Renal cortical epithelial cell (primary cell): ENCODE measurements around the gene SIPA1. TPM values are rescaled to one million over a fixed set of nuclear protein-coding genes. Genes with fewer than 3 reads are reported as not detected.

Experiments
- DNase-seq: peaks from one replicate; pipeline ENCODE4 v3.0.0-alpha.2; 2011; ENCODE audit warnings: low read depth
- total RNA-seq: library from RNA; depleted of rRNA; stranded (reverse); fragments of >200 nt; gene quantifications from 2 replicates; pipeline ENCODE4 v1.2.3, GENCODE V29; 2014

The SIPA1 gene, protein sequence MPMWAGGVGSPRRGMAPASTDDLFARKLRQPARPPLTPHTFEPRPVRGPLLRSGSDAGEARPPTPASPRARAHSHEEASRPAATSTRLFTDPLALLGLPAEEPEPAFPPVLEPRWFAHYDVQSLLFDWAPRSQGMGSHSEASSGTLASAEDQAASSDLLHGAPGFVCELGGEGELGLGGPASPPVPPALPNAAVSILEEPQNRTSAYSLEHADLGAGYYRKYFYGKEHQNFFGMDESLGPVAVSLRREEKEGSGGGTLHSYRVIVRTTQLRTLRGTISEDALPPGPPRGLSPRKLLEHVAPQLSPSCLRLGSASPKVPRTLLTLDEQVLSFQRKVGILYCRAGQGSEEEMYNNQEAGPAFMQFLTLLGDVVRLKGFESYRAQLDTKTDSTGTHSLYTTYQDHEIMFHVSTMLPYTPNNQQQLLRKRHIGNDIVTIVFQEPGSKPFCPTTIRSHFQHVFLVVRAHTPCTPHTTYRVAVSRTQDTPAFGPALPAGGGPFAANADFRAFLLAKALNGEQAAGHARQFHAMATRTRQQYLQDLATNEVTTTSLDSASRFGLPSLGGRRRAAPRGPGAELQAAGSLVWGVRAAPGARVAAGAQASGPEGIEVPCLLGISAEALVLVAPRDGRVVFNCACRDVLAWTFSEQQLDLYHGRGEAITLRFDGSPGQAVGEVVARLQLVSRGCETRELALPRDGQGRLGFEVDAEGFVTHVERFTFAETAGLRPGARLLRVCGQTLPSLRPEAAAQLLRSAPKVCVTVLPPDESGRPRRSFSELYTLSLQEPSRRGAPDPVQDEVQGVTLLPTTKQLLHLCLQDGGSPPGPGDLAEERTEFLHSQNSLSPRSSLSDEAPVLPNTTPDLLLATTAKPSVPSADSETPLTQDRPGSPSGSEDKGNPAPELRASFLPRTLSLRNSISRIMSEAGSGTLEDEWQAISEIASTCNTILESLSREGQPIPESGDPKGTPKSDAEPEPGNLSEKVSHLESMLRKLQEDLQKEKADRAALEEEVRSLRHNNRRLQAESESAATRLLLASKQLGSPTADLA
- 16.8 and 29.1 TPM in 2 replicates for total RNA-seq

DNA sequence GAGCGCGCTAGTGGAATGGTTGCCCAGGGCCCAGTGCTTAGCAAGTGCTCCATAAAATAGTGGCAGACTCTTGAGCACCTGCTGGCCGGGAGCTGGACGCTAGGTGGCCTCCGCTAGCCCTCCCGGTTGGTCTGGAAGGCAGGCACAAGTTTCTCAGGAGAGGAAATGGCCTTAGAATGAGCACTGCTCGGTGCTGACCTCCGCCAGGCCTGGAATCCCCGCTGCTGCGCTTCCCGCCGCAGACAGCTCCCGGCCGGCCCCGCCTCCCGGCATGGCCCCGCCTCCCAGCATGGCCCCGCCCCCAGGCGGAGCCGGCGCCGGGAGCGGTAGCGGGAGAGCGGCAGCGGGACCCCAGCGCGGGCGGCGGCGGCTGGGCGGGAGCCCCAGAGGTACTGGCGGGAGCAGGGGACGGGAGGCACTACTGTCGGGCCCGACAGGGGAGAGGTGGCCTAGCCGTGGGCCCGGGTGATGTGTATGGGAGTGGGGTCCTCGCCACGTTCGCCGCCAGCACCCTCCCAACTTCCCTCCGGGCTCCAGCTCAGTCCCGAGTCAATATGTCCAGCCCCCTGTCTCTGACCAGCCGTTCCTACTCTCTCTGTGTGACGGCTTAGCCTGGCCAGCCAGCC, at the start of gene SIPA1:
TSS of gene SIPA1 (plus strand) at position 308 of the 626 bp plus-strand sequence. CDS start 2,821 bp downstream, outside the sequence.
- peak; percentile 91 for DNase-seq

DNA sequence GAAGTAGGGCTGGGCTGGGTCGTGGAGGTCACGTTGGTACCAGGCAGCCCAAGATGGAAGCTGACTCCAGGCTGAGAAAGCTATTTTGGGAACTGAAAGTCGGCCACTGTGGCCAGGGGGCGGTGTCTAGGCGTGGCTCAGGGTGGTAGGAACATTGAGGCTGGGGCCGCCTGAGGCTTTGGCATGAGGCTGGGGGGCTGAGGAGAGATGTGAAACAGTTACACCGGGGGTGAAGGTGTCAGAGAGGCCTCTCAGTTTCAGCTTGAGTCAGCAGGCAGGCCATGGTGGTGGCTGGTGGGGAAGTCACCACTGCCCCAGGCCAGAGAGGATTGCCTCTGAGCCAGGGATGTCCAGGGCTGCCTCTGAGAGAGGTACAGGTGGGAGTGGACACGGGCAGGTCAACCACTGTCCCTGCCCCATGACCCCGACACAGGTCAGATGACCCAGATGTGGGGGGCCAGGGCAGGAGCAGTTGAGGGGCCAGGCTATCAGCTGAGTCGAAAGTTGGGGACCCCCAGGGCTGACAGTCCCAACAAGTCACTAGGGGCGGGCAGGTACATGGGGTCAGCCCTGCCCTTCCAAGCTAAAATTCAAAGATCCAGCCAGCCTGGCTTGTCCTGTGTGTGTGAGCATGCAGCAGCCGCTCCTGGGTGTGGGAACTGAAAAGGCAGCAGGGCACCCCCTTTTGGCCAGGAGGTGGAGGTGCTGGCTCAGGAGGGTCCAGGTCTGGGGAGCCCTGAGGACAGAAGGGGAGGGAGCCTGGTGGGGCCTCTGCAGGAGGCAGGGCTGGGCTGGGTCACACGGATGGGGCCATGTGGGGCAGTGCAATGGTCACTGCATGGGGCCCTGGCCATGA, 49.5 kb upstream of the SIPA1 start:
- peak; percentile 40 for DNase-seq

DNA sequence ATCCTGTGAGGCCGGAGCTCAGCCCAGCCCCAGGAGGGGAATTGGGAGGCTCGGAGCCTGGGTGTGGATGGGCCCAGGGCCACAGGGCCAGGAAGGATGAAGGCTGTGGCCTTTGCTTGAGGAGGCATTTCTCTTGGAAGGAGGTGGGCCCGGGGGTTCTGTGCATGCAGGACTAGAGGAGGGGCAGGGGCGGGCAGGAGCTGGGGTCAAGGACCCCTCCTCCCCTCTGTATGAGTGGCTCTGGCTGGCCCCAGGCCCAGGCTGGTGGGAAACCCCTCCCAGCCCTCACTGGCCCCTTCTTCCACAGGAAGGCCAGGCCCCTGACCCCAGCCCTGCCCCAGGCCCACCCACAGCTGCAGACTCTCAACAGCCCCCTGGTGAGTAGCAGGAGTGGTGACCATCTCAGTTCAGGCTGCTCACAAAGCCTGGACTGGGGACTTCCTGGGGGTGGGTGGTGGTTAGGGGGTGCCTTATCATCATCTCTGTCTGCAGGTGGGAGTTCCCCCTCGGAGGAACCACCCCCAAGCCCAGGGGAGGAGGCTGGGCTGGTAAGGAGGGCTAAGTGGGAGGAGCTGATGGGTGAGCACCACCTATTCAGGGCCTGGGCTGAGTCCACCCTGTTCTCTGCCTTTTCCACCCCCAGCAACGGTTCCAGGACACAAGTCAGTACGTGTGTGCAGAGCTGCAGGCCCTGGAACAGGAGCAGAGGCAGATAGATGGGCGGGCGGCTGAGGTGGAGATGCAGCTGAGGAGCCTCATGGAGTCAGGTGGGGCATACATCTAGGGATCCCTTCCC, 48.3 kb upstream of the SIPA1 start:
- no peak for DNase-seq

DNA sequence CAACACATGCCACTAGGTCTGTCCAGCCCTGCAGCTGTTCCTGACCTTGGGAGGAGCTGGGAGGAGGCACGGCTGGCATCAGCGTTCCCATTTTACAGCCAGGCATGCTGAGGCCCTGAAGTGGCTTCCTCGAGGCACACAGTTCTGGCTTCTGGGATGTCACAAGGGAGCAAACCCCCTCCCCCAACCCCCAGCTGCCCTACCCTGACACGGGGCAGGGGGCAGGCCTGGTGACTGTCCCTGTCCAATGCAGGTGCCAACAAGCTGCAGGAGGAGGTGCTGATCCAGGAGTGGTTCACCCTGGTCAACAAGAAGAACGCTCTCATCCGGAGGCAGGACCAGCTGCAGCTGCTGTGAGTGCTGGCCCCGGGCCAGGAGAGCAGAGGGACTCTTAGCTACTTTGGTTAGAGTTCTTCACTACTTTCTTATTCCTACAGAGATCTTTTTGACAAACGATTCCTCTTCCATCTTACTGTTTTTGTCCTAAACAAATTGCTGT, 47.6 kb upstream of the SIPA1 start:
- DNase-seq = no peak

DNA sequence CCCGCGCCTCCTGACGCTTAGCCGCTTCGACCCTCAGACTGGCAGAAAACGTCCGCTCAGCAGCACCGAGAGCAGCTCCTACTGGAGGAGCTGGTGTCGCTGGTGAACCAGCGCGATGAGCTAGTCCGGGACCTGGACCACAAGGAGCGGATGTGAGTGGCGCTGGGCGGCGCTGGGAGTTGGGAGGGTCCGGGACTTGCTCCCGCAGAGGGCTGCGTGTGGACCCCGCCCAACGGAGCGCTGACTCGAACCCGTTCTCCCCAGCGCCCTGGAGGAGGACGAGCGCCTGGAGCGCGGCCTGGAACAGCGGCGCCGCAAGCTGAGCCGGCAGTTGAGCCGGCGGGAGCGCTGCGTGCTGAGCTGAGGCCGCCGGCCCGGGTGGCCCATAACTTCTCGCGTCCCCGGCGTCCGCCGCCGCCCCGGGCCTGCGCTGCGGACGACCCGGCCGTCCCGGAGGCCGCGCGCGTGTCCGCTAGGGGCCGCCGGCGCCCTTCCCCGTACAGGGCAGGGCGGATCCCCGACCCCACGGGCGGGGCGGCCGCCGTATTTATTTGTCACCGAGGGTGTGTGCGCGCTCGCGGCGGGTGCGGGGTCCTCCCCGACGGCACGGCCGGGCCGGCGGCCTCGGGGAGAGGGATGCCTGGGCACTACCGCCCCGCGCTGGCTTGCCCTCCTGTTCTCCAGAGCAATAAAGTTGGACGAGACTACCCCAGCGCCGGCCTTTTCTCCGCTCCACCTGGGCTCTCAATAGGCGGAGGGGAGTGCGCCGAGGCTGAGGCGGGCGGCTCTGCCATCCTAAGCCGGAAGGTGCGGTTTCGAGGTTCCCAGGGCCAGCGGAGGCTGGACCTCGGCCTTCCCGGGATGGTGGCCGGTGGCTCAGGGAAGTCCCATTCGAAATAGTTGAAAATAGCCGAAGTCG, 45.7 kb upstream of the SIPA1 start:
- DNase-seq = peak; percentile 21

DNA sequence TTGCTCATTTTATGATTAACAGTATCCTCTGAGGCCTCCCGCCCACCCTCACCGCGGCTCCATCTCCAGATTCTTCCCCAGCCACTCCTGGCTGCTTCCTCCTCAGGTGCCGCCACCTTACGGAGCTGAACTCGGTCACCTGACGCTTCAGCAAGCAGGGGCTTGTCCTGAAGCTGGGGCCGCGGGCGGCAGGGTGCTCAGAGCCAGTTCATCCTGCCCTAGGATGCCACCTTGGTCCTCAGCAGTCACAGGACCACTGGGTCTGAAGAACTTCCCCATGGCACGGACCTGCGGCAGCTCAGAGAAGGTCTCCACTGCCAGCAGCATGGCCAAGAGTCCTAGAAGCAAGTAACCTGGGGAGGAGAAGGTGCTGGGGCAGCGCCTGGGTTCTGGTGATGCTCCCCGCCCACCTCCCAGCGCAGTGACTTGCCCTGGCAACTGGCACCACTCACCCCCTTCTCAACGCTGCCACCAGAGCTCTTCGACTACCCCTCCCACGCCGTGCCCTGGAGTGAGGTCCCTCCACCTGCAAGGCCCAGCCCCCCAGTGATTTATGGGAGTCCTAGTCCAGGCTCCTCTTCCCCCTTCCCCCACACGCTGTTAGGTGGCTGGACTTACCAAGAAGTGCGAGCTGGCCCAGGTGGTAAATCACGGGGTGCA, 44.9 kb upstream of the SIPA1 start:
- DNase-seq = no peak

DNA sequence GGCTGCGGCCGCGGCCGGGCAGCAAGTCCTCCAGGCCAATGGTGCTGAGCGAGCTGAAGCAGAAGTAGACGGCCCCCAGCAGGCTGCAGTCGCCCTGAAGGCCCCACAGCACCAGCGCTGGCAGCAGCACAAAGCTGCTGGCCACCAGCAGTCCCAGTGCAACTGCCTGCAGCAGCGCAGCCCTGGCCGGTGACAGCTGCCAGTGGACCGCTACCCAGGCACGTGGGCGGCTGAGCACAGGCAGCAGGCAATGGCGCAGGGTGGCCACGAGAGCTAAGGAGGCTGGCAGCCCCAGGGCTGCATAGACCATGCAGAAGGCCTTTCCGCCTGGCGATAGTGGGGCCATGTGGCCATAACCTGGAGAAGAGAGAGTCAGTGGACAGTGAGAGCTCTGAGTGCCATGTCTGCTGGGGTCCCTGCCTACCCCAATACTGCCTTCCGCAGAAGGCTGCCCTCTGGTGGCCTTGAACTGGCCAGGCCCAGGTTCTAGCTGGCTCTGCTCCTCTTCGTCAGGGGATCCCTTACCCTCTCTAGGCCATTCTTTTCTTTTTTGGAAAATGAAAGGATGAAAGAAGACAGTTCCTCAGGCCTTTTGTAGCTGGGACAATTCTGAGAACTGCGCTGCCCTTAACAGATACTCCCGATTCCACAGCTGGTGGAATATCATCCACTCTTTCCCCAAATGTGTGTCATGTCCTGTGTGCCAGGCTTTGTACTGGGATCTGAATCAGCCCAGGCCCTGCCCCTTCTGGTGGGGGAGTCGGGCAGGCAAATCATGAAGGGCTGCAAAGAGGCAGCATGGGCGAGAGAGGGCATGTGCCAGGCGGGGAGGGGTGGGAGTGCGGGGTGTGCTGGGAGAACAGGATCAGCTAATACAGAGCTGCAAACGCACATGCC, 44.1 kb upstream of the SIPA1 start:
- no peak for DNase-seq

DNA sequence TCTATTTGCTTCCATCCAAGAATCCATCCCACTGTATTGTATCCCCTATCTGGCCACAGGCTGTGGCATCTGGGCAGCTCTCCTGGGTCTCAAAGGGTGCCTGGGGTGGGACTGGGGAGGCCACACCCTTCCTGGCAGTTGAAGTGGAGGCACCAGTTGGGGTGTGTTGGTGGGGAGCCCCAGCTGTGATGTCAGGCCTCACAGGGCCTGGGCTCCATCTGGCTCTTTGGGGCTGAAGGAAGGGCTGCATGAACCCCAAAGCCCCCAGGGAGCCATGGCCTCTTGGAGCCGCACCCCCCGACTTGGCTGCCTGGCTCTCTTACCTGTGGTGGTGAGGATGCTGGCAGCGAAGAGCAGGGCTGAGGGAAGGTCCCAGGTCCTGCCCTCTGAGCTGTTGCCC, 42.8 kb upstream of the SIPA1 start:
- DNase-seq = no peak

DNA sequence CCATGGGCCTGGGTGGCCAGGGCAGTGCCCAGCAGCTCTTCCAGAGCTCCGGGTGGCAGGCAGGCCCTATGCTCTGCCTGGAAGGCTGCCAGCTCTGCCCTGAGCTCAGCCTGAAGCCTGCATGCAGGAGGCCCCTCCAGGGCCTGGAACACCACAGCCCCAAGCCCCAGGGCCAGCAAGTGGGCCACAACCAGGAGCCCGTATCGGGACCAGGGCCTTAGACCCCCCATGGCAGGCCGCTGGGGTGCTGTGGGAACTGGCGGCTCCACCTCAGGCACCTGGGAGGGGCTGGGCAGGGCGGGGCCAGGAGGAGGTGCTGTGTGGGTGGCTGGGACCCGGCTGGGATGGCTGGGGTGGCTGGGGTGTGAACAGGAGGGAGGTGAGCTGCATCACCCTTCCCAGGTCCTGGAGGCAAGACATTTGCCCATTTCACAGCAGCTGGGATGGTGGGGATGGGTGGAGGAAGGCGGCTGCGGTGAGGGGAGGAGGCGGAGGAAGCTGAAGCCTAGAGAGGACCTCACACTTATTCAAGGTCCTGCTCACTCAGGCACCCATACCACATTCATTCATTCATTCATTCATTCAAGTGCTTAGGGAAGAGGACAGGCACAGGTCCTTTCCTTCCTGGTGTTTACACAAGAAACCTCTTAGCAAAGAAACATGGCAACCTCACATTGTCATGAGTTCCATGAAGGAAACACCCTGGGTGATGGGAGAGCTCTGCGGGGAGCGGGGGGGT, 42.2 kb upstream of the SIPA1 start, which contains the start of gene KCNK7:
TSS of gene KCNK7 (minus strand) at position 258 of the 739 bp plus-strand sequence. CDS start at position 230, 28 bp downstream.
- no peak for DNase-seq

DNA sequence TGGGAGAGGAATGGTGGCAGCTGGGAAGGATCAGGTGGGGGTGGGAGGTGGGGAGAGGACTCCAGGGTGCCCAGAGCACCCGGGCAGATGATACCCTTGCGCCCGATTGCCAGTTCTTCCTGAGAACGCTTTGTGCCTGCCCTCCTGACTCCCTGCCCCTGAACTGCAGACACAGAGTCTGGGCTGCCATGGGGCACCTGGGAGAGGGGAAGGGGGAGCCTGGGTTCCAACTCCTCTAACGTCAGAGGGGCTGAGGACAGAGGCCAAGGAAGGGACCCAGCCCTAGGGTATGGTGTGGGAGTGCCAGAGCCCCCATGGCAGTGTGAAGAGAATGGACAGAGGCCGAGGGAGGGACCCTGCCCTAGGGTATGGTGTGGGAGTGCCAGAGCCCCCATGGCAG, 41.4 kb upstream of the SIPA1 start:
- DNase-seq = no peak

DNA sequence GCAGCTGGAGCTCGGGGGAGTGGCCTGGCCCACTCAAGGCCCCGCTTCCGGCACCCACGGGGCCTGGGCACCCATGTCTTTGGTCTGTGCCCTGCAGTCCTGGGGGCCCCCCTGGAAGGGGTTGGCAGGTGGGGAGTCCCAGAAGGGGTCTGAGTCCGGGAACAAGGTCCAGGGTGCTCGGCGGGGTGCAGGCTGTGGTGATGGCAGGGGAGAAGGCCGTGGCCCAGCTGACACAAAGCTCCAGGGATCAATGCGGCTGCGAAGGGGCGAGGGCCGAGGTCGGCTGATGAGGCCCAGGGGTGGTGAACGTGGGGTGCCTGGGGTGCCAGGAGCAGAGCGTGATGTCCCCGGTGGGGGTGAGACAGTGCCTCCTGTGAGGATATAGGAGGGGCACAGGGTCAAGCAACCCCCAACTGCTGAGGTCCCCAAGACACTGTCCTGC, 39.6 kb upstream of the SIPA1 start:
- DNase-seq = no peak

DNA sequence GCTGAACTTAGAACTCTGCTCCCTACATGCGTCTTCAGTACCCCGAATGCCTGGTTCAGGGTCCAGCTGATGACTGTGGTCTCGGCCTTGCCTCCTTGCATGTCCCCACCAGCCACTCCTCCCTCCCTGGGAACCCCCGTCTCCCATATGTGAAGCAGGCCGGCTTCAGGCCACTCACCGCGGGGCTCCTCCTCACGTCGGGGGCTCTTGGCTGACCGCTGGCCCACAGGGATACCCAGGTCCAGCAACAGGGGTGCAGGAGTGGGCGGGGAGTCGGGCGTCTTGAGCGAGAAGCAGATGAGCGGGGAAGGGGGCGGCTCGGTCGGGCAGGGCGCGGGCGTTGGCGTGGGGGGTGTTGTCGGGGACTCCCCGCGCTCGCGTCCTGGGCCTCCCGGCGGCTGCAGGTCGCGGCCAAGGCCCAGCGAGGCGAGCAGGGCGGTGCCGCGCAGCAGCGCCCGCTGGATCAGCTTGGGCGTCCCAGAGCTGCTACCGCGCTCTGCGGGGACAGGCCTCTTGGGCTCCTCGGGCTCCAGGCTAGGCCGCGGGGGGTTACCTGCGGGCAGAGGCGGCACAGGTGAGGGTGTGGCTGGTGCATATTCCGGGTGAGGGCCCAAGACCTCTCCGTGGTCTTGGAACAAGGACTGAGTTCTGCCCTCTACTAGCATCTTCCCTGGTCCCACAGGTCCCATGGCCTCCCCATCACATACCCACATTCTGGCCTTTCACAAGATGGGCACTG, 38.5 kb upstream of the SIPA1 start:
- DNase-seq = no peak

DNA sequence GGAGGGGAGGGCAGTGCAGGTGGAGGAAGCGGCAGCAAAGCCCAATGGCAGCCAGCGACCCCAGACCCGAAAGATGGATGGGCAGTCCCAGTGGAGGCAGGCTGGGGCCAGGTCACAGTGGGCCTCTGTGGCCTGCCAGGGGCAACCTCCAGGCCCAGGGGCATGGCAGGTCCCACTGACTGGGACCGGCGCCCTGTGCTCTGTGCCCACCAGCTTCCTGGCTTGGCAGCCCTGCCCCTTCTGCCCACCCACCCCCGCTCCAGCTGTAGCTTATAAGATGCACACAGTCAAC, 38.0 kb upstream of the SIPA1 start:
- no peak for DNase-seq

DNA sequence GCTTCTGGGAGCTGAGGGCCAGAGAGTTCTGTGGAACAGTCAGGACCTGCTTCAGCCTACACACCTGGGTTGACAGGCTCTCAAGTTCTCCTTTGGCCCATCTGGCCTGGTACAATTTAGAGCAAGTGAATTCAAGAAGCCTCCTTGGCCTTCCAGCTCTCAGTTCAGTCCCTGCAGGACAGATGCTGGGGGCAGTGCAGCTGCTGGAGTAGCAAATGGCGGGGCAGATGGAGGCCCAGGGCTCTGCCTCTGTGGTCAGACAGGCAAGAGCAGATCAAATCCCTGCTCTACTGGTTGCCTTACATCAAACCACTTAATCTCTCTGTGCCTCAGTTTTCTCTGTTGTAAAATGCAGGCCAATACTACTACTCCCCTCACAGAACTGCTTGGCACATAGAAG, 33.6 kb upstream of the SIPA1 start:
- DNase-seq = no peak

DNA sequence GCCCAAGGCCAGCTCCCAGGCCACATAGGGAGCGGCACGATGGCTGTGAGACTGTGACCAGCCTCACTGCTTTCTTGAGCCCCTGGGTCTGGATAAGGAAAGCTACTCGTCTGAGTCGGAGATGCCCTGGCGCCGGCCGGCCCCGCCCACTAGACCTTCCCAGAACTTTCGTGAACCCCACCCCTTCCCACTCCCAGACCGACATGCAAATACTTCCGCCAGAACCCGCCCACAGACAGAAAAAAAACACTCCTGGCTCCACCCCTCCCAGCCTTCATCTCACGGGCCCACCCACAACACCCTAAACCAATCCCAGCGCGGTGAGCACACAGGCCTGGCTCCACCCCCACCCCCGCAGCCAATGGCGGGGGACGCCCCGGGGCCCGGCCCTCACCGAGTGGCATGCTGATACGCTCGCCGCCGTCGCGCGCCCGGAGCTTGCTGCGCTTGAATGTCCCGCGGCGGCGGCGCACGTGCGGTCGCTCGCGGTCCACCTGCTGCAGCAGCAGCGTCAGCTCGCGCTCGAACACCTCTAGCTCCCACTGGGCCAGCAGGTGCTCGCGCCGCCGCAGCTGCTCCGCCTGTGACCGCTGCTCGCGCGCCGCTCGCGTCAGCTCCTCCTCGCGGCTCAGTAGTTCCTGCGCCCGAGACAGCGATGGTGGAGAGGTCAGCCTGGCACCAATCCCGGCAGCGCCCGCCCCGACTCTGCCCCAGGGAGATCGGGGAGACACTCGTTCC, 30.9 kb upstream of the SIPA1 start:
- DNase-seq = peak; percentile 90
